ENCODE measurements around the gene UQCR10.

Gene UQCR10

GRCh38 chr22:29722587-29722986, 44.6 kb upstream of the UQCR10 start:
- no peak for DNase-seq (ENCODE audit: low read depth)
- TF ChIP-seq, protein P1, sequence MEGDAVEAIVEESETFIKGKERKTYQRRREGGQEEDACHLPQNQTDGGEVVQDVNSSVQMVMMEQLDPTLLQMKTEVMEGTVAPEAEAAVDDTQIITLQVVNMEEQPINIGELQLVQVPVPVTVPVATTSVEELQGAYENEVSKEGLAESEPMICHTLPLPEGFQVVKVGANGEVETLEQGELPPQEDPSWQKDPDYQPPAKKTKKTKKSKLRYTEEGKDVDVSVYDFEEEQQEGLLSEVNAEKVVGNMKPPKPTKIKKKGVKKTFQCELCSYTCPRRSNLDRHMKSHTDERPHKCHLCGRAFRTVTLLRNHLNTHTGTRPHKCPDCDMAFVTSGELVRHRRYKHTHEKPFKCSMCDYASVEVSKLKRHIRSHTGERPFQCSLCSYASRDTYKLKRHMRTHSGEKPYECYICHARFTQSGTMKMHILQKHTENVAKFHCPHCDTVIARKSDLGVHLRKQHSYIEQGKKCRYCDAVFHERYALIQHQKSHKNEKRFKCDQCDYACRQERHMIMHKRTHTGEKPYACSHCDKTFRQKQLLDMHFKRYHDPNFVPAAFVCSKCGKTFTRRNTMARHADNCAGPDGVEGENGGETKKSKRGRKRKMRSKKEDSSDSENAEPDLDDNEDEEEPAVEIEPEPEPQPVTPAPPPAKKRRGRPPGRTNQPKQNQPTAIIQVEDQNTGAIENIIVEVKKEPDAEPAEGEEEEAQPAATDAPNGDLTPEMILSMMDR (conservative IDR thresholded peaks at IDR 0.05; ENCODE audit: low read depth, low read length), result no peak
- no peak overlapping the region for H3K4me3 ChIP-seq (ENCODE audit: low read depth, low read length)

- DNase-seq (ENCODE audit: low read depth), result no peak
- TF ChIP-seq, protein P1 (conservative IDR thresholded peaks at IDR 0.05; ENCODE audit: low read depth, low read length), result no peak
- no peak overlapping the region for H3K4me3 ChIP-seq (ENCODE audit: low read depth, low read length)
Observed at GRCh38 chr22:29723766-29724165, 43.4 kb upstream of the UQCR10 start.

GRCh38 chr22:29724843-29725242, 42.3 kb upstream of the UQCR10 start:
- TF ChIP-seq, protein P1 (conservative IDR thresholded peaks at IDR 0.05; ENCODE audit: low read depth, low read length), result no peak
- DNase-seq (ENCODE audit: low read depth), result no peak
- no peak overlapping the region for H3K4me3 ChIP-seq (ENCODE audit: low read depth, low read length)

GRCh38 chr22:29726106-29726505, 41.1 kb upstream of the UQCR10 start:
- TF ChIP-seq, protein P1 (conservative IDR thresholded peaks at IDR 0.05; ENCODE audit: low read depth, low read length), result no peak
- no peak overlapping the region for H3K4me3 ChIP-seq (ENCODE audit: low read depth, low read length)
- DNase-seq (ENCODE audit: low read depth), result no peak

GRCh38 chr22:29726512-29727130, 40.5 kb upstream of the UQCR10 start:
- TF ChIP-seq, protein P1 (conservative IDR thresholded peaks at IDR 0.05; ENCODE audit: low read depth, low read length), result no peak
- H3K4me3 ChIP-seq (ENCODE audit: low read depth, low read length), result no peak overlapping the region
- no peak for DNase-seq (ENCODE audit: low read depth)

GRCh38 chr22:29727131-29727523, 40.0 kb upstream of the UQCR10 start:
- H3K4me3 ChIP-seq (ENCODE audit: low read depth, low read length), result no peak overlapping the region
- peak; percentile 47 for DNase-seq (ENCODE audit: low read depth)
- TF ChIP-seq, protein P1 (conservative IDR thresholded peaks at IDR 0.05; ENCODE audit: low read depth, low read length), result peak; percentile 49

DNA sequence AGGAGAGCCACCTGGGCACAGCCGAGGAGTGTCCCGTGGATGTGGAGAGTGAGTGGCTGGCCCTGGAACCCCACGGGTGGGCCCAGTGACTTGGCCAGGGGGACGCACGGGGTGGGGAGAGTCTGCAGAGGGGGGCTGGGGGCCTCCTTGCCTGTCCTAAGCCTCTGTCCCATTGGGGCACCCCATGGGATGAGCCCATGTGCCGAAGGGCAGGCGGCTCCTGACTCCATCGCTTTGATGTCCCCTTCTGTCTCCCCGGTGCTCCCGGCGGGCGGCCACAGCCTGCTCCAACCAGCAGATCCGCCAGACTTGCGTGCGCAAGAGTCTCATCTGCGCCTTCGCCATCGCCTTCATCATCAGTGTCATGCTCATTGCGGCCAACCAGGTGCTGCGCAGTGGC, 38.0 kb upstream of the UQCR10 start:
- no peak overlapping the region for H3K4me3 ChIP-seq (ENCODE audit: low read depth, low read length)
- DNase-seq (ENCODE audit: low read depth), result no peak
- TF ChIP-seq, protein P1 (conservative IDR thresholded peaks at IDR 0.05; ENCODE audit: low read depth, low read length), result no peak
